SKM-1 treated with dmso at 0.1 percent for 144 hours (cell line): Measurements from ENCODE around the gene PRR29.

Experiments used
- DNase-seq: peaks from one replicate; lab custom pipeline; 2025; ENCODE audit not compliant: unreplicated experiment; lab: John Stamatoyannopoulos, UW

Gene PRR29

DNA sequence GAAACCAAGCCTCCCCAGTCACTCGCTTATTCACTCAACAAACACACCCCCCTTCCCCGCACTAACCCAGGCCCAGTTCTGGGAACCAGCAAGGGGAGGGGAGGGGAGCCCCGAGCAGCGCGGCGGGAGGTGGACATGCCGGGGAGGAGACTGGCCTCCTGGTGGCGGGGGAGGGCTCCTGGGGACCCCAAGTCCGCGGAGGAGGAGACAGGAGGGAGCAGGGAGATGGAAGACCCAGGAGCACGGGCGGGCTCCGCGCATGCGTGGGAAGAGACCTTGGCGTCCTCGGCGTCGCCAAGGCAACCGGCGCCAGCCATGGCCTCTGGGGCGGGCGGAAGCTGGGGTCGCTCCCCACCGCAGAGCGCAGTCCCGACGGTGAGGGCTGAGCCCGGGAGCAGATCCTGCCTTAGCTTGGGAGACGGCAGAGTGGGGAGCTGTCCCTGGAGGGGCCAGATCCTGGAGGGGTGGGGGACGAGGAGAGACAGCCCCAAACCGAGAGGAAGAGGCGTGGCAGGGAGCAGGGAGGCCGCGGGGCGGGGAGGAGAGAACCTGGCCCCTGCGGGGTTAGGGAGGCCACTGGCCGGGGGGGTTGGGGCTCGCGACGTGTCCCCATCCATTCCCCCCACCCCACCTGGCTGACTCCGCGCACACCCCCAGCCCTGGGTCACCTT is at the start of gene PRR29:
Gene PRR29 (plus strand): TSS at position 302 of the 671 bp plus-strand sequence. CDS start 14 bp downstream, at position 316.
- no peak for DNase-seq

DNA sequence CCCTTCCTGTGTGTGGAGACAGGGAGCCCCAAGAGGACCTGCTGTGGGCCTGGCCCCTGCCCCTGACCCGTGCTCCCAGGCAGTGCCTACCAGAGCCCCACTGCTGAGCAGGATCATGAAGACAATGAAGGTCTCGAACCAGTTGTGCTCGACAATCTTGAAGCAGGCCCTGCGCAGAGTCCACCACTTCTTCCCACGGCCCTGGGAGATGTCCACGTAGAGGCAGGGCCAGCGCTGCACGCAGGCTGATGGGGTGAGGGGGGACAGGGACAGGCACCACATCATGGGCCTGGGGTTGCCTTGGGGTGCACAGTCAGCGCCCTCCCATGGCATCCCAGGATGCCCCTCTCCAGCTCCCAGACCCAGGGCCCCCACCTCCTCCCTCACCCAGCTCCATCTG is 49.6 kb upstream of the PRR29 start:
- DNase-seq: no peak

DNA sequence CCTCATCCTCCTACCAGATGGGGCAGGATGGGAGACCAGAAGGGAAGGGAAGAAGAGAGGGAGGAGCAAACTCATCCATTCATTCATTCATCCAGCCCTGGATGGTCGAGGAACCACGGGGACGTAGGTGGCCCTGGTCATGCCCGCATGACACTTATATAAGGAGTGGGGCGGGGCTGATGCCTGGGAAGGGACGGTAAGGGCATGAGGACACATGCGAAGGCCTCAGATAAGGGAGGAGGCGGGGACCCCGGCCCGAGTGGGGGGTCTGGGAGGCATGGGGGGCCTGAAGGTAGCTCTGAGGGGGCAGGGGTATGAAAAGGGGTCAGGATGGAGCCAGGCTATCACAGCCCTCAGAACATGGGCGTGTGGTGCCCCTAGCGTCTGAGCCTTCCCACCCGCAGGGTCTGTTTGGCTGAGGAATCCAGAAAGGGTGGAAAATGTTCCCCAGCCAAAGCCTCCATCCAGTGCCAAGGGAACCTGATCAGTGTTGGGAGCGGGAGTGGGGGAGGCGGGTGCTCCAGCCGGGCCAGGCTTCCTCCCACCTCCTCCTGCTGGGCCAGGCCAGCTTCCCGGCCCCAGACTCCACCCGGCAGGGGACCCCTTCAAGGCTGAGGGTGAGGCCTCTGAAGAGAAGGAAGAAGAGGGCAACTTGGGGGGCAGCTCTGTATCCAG is 48.4 kb upstream of the PRR29 start:
- DNase-seq: no peak

DNA sequence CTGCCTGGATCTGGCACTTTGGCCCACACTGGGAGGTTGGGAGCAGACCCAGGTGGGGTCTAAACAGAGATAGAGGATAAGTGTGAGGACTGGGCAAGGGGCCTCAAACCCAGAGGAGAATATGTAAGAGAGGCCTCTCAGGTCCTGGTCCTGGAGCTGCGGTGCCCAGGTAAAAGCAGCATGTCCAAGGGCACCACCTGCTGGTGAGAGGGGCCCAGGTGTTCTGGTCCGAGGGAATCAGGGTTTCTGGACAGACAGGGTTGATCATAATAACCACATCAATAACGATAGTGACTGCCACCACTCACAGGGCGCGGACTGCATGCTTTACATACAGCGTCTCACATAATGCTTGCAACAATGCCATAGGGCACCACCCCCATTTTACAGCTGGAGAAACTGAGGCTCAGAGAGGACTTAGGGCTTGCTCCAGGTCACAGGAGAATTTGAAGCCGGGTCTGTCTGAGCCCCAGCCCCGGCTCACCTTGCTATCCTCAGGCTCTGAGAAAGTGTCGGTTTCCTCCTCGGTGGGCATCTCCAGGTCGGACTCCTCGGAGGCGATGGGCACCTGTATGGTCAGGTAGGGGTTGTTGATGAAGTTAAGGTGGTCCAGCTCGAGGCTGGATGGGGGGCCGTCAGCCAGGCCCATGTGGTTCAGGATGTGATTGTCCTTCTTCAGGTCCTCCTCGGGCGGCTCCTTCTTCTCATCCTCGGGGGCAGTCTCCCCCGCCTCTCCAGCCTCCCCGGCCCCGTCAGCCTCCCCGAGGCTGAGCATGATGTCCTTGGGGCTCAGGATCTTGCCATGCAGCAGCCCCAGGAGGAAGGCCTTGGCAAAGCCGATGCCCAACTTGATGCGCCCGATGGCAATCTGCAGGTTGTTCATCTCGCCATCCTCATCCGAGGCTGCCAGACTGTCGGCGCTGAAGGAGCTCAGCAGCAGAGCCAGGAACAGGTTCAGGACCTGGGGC is 46.9 kb upstream of the PRR29 start:
- no peak for DNase-seq

DNA sequence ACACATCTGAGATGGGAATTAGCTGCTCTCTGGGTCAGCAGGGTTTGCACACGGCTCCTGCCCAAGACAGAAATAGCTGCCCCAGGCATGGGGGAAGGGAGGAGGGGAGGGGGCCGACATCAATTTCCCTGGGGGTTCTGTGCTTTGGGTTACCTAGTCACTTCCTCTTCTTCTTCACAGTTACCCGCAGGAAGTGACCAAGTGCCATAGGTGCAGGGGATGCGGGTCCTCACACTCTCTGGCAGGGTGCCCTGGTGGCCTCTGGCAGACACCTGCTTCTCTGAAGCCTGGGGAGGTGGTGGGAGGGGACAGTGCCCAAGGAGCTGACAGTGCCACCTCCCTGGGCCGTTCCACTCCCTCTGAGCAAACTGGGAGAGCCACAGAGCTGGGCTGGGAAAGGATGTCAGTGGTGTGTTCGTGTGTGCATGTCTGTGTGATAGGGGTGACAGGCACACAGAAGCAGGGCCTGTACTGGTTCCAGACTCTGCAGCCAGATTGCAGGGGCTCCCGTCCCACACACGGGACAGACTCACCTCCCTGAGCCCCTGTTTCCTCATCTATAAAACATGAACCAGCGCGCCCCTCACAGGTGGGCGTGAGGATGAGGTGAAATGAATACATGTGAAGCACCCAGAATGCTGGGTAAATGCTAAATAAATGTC is 43.6 kb upstream of the PRR29 start:
- DNase-seq: peak; percentile 4

DNA sequence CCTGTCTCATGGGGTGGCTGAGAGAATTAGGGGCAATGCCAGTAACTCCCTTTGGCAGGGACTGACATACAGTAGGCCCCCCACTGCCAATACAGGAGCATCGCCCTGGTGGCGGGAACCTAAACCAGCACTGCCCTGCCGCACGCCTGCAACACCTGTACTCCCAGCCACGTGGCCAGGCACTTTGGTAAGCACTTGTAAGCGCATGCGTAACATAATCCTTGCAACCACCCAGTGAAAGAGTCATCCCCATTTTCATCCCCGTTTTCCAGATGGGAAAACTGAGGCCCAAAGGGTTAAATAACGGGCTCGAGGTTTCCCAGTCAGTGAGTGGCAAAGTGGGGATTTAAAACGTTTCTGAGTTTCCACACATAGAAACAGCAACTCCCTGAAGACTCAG is 42.9 kb upstream of the PRR29 start:
- DNase-seq: no peak

DNA sequence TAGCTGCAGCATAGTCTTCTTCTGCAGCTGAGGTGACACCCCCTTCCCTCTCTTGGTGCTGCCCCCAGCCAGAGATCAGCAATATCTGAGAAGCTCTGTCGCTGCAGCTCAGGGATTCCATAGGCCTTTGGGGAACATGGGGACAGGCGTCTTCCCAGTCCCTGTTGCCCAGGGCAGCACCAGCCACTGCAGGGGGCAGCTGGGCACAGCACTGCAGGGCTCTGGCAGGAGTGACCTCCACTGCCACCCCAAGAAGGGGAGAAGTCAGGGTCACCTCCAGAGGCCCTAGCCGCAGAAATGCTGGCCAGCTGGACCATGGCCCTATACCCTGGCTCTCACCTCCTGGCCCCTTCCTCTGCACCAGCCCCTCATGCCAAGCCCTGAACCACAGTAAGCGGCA is 42.4 kb upstream of the PRR29 start:
- no peak for DNase-seq

DNA sequence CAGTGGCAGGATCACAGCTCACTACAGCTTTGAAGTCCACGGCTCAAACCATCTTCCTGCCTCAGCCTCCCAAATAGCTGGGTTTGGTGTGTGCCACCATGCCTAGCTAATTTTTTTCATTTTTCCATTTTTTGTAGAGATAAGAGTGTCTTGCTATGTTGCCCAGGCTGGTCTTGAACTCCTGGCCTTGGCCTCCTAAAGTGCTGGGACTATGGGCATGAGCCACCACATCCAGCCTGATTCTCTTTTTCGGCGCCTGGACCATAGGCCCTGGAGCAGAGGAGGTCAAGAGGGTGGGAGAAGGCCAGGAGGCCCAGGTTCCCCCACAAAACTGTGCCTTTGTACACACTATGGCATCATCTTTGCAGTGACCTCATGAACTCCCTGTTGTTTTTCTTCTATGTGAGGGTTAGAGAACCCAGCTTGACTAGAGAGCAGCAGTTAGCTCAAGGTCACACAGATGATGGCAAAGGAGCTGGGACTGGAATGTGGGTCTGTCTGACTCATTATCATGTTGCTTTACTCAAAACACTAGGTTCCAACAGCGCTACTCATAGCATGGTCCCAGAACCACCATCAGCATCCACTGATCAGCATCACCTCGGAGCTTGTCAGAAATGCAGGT is 41.7 kb upstream of the PRR29 start:
- no peak for DNase-seq

DNA sequence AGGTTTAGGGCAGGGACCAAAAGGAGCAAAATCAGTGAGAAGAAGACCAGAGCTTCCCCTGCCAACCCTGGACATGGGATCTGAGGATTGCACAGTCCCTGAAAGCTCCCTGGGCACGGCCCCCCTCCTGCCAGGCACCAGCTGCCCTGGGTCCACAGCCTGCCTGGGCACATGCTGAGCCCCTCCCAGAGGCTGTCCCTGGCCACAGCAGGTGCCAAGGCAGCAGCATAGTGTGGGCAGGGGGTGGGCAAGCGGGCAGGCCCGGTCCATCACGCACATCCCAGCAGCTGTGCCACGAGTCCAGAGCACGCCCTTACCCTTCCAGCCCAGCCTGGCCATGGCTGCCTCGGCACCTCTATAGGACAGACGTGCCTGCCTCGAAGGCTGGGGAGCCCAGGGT is 38.1 kb upstream of the PRR29 start:
- DNase-seq: no peak

DNA sequence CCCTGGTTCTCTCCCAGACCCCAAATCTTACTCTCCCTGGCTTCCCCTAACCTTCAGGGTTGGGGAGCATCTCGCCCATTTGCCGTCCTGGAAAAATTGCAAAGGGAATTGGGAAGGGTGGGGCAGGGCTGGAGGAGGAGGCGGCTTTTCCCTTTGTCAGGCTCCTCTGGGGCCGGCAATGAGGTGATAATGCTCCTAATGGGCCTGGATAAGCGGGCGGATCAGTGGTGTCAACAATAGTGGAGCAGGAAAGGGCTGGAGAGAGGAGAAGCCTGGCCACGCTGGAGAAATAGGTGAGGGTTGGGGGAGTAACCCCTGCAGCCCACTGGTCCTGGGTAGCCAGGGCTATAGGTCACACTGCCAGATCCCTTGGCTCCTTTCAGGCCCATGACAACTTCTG is 37.7 kb upstream of the PRR29 start:
- no peak for DNase-seq

DNA sequence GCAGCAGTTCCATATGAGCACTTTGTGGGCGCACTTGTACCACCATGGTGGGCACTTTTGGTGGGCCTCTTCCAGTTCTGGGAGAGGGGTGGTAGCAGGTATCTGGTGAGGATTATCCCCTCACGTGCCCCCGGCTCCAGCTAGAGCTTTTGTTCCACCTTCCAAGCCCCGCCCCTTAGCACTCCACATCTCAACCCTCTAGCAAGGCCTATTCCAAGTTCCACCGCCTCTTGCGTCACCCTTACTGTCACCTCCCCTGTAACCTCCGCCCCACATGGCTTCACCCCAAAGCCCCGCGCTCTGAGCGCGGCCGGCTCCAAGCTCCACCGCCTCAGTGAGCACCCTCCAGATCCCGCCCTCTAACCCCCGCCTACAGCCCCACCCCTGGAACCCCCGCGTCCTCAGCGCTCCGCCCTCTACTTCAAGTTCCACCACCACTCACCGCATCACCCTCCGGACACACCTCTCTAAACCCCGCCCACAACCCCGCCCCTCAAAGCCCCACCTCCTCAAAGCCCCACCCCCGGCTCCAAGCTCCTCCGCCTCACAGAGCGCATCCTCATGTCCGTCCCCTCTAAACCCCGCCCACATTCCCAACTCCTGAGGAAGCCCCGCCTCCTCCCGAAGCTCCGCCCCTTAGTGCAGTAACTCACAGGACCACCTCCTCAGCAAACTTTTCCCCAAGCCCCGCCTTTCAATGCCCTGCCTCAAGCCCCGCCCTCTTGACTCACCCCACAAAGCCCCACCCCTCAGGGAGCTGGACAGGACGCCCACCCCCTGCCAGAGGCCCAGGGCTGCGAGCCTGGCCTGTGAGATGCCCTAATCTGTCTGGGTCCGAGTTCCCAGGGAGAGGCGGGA is 36.6 kb upstream of the PRR29 start:
- DNase-seq: peak; percentile 82

DNA sequence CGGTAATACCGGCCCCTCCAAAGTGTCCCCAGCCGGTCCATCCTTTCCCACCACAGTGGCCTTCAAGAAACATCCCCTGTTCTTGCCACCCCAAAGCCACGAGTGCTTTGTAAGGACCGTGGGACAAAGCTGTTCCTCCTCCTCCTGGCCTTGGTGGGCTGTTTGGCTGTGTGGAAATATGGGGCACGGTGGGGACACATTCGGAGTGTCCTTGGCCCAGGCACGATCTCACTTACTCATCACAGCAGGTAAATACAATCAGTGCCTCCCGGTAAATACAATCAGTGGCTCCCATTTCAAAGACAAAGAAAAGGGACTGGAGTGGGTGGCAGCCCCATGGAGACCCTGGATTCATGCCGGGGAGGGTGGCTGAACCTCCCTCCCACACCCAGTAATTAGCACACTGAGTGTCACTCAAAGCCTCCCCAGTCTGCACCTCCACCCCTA is 35.8 kb upstream of the PRR29 start:
- no peak for DNase-seq

DNA sequence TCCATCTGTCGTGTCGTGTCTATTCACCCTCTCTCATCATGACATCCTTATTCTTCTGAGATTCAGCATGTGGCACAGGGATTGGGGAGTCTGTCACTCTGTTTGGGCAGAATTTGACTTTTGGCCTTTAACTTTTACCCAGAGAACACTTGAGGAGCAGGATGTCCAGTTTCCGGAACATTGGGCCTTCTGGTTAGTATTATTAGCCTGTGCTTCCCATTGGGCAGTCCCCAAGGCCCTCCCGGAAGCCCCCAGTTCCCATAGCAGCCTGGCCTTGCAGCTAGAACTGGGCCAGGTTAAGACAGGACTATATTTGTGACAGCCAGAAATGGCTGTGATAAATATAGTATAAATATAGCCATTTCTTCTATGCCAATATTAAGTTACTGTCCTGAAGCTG is 35.0 kb upstream of the PRR29 start:
- DNase-seq: no peak

DNA sequence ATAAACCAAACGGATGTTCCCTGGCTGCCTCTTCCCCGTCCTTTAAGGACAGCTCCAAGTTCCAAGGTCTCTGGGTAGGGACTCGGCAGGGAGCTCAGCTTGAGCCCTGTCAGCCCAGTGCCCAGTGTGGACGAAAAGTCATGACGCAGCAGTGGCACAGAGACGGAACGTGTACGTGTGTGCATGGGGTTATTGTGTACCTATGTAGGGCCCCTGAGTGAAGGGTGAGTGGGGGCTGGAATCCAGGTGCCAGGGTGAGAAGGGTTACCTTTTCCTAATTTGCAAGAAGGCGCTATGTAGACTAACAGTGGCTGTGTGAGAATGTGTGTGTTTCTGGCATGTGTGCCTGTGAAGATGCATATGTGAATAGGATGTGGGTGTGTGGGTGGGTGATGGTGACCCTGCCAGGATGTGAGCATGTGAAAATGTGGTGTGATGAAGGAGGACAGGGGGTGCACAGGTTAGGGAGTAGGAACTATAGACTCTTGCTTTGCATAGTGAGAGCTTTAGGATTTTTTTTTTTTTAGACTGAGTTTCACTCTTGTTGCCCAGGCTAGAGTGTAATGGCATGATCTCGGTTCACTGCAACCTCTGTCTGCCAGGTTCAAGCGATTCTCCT is 31.4 kb upstream of the PRR29 start:
- DNase-seq: no peak

DNA sequence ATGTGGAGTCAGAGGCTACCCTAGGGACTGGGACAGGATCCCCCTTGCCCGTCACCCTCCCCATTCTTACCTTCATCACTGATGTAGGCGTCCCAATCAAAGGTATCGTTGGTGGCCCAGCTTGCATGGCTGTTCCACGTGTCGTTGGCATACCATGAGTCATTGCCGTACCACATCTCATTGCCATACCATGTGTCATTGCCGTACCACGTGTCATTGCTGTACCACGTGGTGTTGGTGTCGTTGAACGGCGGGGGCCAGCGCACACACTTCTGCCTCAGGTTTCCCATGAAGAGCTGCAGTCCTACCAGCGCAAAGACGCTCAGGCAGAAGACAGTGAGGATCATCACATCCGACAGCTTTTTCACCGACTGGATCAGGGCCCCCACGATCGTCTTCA is 30.2 kb upstream of the PRR29 start:
- DNase-seq: no peak

DNA sequence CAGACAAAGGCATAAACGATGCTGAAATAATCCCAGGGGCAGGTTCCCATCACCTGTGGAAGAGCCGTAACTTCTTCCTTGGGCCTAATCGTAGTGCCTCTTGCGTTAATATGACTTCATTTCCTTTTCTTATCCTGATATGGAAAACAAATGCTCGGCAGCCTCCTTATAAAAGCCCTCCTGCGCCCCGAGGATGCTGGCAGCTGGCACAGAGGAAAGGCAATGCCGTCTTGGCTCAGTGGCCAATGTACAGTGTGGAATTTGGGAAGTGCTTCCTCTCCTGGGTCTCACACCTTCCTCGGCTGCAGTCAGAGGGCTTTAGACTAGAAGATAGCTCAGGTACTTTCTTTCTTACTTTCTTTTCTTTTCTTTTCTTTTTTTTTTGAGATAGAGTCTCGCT is 28.9 kb upstream of the PRR29 start:
- DNase-seq: no peak

DNA sequence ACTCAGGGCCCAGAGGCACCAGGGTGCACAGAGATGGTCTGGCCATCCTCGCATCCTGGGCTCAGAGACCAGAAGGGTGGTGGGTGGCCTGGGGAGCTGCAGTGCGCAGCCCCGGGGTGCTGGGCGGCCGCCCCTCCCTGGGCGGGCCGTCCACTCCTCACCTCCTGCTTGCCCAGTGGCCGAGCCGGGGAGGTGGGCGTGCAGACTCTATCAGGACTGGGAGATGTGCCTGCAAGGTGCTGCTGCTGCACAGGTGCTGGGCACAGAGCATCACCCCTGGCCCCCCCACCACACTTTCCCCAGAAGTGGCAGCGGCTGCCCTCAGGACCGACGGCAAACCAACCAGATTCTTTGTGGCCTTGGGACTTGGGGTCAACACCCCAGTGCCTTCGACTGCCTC is 25.4 kb upstream of the PRR29 start, which contains the start of gene SCN4A:
Gene SCN4A (minus strand): TSS at position 123 of the 400 bp plus-strand sequence. CDS start 77 bp downstream, at position 46.
- DNase-seq: no peak

DNA sequence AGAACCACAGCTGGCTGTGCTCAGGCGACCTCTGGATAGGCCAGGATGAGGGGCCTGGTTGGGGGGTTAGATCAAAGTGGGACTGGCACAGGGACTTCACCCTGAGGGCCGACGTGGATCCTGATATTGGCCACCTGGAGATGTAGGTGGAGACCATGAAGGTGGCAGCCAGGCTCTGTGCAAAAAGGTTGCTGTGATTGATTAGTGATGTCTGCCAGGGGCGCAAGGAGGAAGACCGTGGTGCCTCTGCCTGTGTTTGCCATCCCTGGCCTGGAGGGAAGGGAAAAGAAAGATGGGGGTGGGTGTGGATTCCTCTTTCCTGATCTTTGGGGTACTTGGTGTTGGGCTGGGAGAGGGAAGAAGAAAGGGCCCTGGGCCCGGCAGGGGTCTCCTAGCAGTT is 24.9 kb upstream of the PRR29 start:
- DNase-seq: no peak

DNA sequence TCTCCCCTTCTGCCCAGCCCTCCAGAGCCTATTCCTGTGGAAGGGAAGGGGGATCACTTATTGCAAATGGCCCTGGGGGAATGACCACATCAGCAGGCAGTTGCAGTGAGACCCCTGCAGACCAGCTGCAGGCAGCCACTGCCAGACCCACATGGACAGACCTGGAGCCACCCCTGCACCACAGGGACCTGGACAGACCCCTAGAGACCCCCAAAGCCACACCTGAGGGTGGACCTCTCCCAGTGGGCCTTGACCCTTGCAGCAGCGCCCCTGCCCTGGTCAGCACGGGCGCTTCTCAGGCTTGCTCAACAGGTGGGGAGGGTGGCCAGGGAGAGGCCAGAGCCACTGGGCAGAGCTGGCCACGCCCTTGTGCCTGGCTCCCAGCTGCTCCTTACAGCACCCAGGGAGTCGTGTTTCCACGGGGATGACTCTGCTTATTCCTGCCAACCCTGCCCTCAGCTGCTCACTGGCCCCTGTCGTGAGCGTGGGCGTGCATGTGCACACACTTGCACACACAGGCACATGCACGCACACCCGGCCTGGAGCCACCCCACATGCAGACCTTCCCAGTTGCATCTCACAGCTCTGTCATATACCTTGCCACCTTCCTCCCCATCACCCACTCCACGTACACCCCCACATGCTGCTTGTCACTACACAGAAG is 24.1 kb upstream of the PRR29 start:
- no peak for DNase-seq
